Large intestine (tissue), 1 donor: ENCODE measurements around the gene NFATC4. TPM values are rescaled to one million over a fixed set of nuclear protein-coding genes. Genes with fewer than 3 reads are reported as not detected.

Experiments
- polyA plus RNA-seq: library from polyadenylated mRNA; unstranded; fragments of 120-200 nt; gene quantifications from one replicate; pipeline ENCODE4 v1.2.1, GENCODE V29; 2013

Gene NFATC4
- polyA plus RNA-seq, 1 donor: 40.9 TPM

Other genes starting within 250 kb of the NFATC4 start
- 2.8 TPM for gene FITM1, start 237.5 kb upstream of the NFATC4 start, polyA plus RNA-seq
- gene PSME1, start 232.0 kb upstream of the NFATC4 start, polyA plus RNA-seq: 324 TPM
- gene EMC9, start 226.6 kb upstream of the NFATC4 start, polyA plus RNA-seq: 33.9 TPM
- gene PSME2, start 221.6 kb upstream of the NFATC4 start, polyA plus RNA-seq: 243 TPM
- gene RNF31, start 220.7 kb upstream of the NFATC4 start, polyA plus RNA-seq: 39.1 TPM
- 104 TPM for gene IRF9, start 206.9 kb upstream of the NFATC4 start, polyA plus RNA-seq
- gene REC8, start 196.1 kb upstream of the NFATC4 start, polyA plus RNA-seq: 201 TPM
- 22.5 TPM for gene IPO4, start 179.4 kb upstream of the NFATC4 start, polyA plus RNA-seq
- 50.9 TPM for gene TM9SF1, start 172.7 kb upstream of the NFATC4 start, polyA plus RNA-seq
- 8.1 TPM for gene TSSK4, start 162.5 kb upstream of the NFATC4 start, polyA plus RNA-seq
- gene CHMP4A, start 154.7 kb upstream of the NFATC4 start, polyA plus RNA-seq: 92.5 TPM
- gene MDP1, start 152.1 kb upstream of the NFATC4 start, polyA plus RNA-seq: 21.8 TPM
- gene NEDD8, start 135.8 kb upstream of the NFATC4 start, polyA plus RNA-seq: 194 TPM
- 85.9 TPM for gene GMPR2, start 135.3 kb upstream of the NFATC4 start, polyA plus RNA-seq
- gene TINF2, start 125.6 kb upstream of the NFATC4 start, polyA plus RNA-seq: 35.4 TPM
- 8.6 TPM for gene TGM1, start 105.0 kb upstream of the NFATC4 start, polyA plus RNA-seq
- gene RABGGTA, start 96.6 kb upstream of the NFATC4 start, polyA plus RNA-seq: 29.0 TPM
- 81.3 TPM for gene DHRS1, start 68.4 kb upstream of the NFATC4 start, polyA plus RNA-seq
- 20.9 TPM for gene NOP9, start 68.3 kb upstream of the NFATC4 start, polyA plus RNA-seq
- 105 TPM for gene CIDEB, start 60.2 kb upstream of the NFATC4 start, polyA plus RNA-seq
- 6.0 TPM for gene LTB4R2, start 58.0 kb upstream of the NFATC4 start, polyA plus RNA-seq
- gene LTB4R, start 56.7 kb upstream of the NFATC4 start, polyA plus RNA-seq: 7.2 TPM
- 10.5 TPM for gene ADCY4, start 33.1 kb upstream of the NFATC4 start, polyA plus RNA-seq
- gene RIPK3, start 28.2 kb upstream of the NFATC4 start, polyA plus RNA-seq: 14.8 TPM
- gene NYNRIN, start 30.8 kb downstream of the NFATC4 start, polyA plus RNA-seq: 54.4 TPM
- gene CBLN3, start 61.5 kb downstream of the NFATC4 start, polyA plus RNA-seq: 5.6 TPM
- gene KHNYN, start 61.8 kb downstream of the NFATC4 start, polyA plus RNA-seq: 73.5 TPM
- gene SDR39U1, start 74.6 kb downstream of the NFATC4 start, polyA plus RNA-seq: 44.4 TPM
- not detected for gene CMA1, start 140.1 kb downstream of the NFATC4 start, polyA plus RNA-seq
- 0.18 TPM for gene CTSG, start 208.1 kb downstream of the NFATC4 start, polyA plus RNA-seq
- gene GZMH, start 241.5 kb downstream of the NFATC4 start, polyA plus RNA-seq: 0.70 TPM